ENCODE results near the gene RAB7A.
"Not testable (repeated sequence)": the region's sequence is repeated elsewhere in the genome, so short reads cannot be mapped to it uniquely, and the experiment has no call there.

RAB7A gene

DNA sequence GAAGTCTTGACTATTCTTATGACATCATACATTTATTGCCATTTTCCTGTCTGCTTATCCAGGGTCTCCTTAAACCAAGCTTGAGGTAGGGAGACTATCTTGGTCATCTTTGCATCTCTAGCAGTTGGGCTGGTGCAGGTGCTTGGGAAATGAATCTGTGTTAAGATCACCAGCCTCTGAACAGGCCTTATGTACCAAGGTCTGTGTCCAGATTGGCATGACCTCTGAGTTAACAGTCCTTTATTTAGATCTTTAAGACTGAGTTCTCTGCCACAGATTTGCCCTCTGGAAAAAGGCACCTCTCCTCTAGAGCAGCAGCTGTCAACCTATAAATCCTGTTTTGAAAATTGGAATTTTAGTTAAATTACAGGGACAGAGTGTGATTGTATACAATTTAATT is 35.4 kb downstream of the RAB7A start:
- TF ChIP-seq, protein P1, sequence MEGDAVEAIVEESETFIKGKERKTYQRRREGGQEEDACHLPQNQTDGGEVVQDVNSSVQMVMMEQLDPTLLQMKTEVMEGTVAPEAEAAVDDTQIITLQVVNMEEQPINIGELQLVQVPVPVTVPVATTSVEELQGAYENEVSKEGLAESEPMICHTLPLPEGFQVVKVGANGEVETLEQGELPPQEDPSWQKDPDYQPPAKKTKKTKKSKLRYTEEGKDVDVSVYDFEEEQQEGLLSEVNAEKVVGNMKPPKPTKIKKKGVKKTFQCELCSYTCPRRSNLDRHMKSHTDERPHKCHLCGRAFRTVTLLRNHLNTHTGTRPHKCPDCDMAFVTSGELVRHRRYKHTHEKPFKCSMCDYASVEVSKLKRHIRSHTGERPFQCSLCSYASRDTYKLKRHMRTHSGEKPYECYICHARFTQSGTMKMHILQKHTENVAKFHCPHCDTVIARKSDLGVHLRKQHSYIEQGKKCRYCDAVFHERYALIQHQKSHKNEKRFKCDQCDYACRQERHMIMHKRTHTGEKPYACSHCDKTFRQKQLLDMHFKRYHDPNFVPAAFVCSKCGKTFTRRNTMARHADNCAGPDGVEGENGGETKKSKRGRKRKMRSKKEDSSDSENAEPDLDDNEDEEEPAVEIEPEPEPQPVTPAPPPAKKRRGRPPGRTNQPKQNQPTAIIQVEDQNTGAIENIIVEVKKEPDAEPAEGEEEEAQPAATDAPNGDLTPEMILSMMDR (IDR thresholded peaks at IDR 0.05; ENCODE audit: low read depth, low read length): no peak
- no peak for DNase-seq (ENCODE audit: extremely low read depth, low read depth)

DNA sequence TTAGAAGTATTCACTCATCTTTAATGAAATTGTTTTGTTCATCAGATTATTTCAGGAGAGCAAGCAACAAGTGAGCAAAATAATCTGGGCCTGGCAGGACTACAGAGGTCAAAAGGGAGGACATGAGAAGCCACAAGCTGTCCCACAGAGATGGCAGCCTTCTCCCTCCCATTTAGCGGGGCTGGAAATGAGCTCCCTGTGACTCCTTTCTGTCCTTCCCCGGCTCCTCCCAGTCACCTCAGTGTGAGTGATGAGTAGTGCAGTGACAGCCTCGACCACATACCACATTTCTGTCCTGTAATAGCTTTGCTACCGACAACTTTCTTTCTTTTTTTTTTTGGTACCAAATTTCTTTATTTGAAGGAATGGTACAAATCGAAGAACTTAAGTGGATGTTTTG is 38.0 kb downstream of the RAB7A start:
- no peak for DNase-seq (ENCODE audit: extremely low read depth, low read depth)
- TF ChIP-seq, protein P1 (IDR thresholded peaks at IDR 0.05; ENCODE audit: low read depth, low read length): no peak

DNA sequence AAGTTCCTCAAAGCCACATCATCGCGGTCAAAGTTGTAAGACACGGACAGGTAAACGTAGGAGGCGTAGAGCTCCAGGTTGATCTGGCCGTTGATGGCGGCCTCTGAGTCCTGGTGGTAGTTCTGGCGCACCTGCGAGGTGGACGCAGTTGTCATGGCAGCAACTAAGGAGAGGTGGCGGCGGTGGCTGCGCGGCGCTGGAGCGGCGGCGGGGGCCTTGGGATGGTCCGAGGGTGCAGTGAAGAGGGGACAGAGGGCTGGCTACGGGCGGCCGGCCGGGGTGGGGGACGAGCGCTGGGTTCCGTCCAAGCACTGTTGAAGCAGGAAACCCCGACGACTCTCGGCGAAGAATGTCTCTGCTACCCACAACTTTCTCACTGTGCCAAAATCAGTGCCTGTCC is 38.9 kb downstream of the RAB7A start:
- DNase-seq (ENCODE audit: extremely low read depth, low read depth): no peak
- TF ChIP-seq, protein P1 (IDR thresholded peaks at IDR 0.05; ENCODE audit: low read depth, low read length): no peak

- no peak for DNase-seq (ENCODE audit: extremely low read depth, low read depth)
- TF ChIP-seq, protein P1 (IDR thresholded peaks at IDR 0.05; ENCODE audit: low read depth, low read length): no peak
Observed at GRCh38 chr3:128767094-128767750, 41.2 kb downstream of the RAB7A start.

- TF ChIP-seq, protein P1 (IDR thresholded peaks at IDR 0.05; ENCODE audit: low read depth, low read length): no peak
- no peak for DNase-seq (ENCODE audit: extremely low read depth, low read depth)
Observed at GRCh38 chr3:128768471-128768870, 42.5 kb downstream of the RAB7A start.

- DNase-seq (ENCODE audit: extremely low read depth, low read depth): no peak
- TF ChIP-seq, protein P1 (IDR thresholded peaks at IDR 0.05; ENCODE audit: low read depth, low read length): no peak
Observed at GRCh38 chr3:128770387-128770786, 44.4 kb downstream of the RAB7A start.

- not testable (repeated sequence) for DNase-seq (ENCODE audit: extremely low read depth, low read depth)
Observed at GRCh38 chr3:128773189-128773588, 47.2 kb downstream of the RAB7A start.

GRCh38 chr3:128773592-128773991 is 47.6 kb downstream of the RAB7A start:
- DNase-seq (ENCODE audit: extremely low read depth, low read depth): not testable (repeated sequence)

Measured in AG09319 (cell line).